Rectal smooth muscle tissue (tissue), 1 donor: ENCODE measurements around the gene FAM227B.
A peak's percentile ranks its signal among the peaks of the same experiment; 100 is the strongest.
"Not testable (repeated sequence)": the region's sequence is repeated elsewhere in the genome, so short reads cannot be mapped to it uniquely, and the experiment has no call there.

ENCODE experiments used
- H3K27ac ChIP-seq: one replicate; pipeline ENCODE4 v1.7.0; 2013; ENCODE audit warnings: low read depth, low read length, inconsistent platforms
- H3K27me3 ChIP-seq: one replicate; pipeline ENCODE4 v1.7.0; 2013; ENCODE audit warnings: low read length; ENCODE audit not compliant: control insufficient read depth, insufficient read depth
- H3K36me3 ChIP-seq: one replicate; pipeline ENCODE4 v1.7.0; 2013; ENCODE audit warnings: low read length; ENCODE audit not compliant: control insufficient read depth, insufficient read depth
- H3K4me1 ChIP-seq: one replicate; pipeline ENCODE4 v1.7.0; 2013; ENCODE audit warnings: low read length; ENCODE audit not compliant: control insufficient read depth, insufficient read depth
- H3K4me3 ChIP-seq: one replicate; pipeline ENCODE4 v1.7.0; 2013; ENCODE audit warnings: low read length
- H3K9ac ChIP-seq: one replicate; pipeline ENCODE4 v1.7.0; 2013; ENCODE audit warnings: low read length

FAM227B gene

DNA sequence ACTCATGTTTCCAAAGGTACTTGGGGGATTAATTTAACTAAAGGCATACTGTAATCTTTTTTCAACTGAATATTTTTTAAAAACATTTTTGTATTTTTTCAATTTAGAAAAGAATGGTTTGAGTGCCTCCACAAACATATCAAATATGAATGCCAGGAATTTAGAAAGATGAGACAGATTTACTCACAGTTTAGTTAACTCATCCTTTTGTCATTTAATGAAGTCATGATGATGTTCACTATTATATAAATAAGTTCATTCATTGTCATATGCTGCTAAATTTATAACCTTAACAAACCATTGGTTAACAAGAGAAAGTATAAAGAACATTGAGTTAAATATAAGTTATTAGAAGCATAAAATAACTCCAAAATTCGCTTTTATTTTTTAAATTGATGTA lies 147.6 kb downstream of the FAM227B start:
- Histone ChIP-seq H3K36me3 (no peaks in the 10 kb centered on the region), H3K27ac (no peak overlapping the region)

DNA sequence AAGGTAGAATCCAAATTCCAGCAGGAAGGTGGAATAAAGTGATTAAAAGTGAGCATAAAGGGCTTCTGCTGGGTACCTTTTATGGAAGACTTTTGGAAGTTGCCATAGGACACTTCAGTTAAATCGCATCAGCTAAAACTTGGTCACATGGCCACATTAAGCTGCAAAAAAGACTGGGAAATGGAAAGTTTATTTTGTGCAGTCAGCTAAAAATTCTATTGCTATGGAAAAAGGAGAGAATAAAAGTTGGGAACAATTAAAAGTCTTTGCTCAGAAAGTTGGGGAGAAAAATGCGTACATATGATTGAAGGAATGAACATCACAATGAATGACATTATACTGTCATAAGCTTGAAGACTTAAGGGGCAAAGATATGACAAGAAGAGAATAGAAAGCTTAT lies 148.3 kb downstream of the FAM227B start:
- H3K27ac ChIP-seq: no peak overlapping the region
- H3K36me3 ChIP-seq: no peaks in the 10 kb centered on the region
- H3K4me1 ChIP-seq: peaks cover 11% of the 10 kb centered on the region
- H3K4me3 ChIP-seq: no peak overlapping the region
- no peaks in the 10 kb centered on the region for H3K27me3 ChIP-seq
- H3K9ac ChIP-seq: no peak overlapping the region

More for the DNA sequence above, 147.6 kb downstream of the FAM227B start:
- Histone ChIP-seq H3K9ac (no peak overlapping the region), H3K27me3 (no peaks in the 10 kb centered on the region), H3K4me1 (peaks cover 7% of the 10 kb centered on the region), H3K4me3 (no peak overlapping the region)

DNA sequence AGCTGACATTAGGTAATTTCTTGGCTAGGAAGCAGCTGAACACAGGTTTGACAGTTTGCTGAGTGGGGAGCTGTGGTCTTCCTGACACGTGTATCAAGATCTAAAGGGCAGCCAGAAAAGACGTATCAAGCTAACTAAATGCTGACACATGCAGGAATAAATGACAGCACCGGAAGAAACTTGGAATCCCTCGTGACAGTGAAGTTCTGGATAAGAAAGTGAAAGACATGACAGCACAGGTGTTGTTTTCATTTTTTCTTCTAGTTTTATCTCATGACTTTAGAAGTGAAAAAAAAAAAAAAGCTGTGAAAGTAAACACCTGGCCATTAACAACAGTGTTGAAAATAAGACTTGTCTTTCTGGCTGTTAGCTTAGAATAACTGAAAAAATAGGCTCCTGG lies 148.9 kb downstream of the FAM227B start:
- Histone ChIP-seq H3K27ac (no peak overlapping the region), H3K9ac (no peak overlapping the region), H3K36me3 (no peaks in the 10 kb centered on the region), H3K4me3 (no peak overlapping the region), H3K4me1 (peaks cover 11% of the 10 kb centered on the region), H3K27me3 (no peaks in the 10 kb centered on the region)

DNA sequence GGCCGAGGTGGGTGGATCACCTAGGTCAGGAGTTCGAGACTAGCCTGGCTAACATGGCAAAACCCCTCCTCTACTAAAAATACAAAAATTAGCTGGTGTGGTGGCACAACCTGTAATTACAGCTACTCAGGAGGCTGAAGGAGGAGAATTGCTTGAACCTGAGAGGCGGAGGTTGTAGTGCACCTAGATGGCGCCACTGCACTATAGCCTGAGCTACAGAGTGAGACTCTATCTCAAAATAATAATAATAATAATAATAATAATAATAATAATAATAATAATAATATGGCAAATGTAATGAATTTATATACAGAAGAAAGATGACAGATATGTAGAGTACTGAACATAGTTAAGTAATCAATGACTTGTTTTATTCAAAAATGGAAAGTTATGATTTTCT lies 149.4 kb downstream of the FAM227B start:
- not testable (repeated sequence) for H3K36me3 ChIP-seq, H3K27ac ChIP-seq, H3K9ac ChIP-seq, H3K27me3 ChIP-seq, H3K4me3 ChIP-seq
- H3K4me1 ChIP-seq: peaks cover 11% of the 10 kb centered on the region

DNA sequence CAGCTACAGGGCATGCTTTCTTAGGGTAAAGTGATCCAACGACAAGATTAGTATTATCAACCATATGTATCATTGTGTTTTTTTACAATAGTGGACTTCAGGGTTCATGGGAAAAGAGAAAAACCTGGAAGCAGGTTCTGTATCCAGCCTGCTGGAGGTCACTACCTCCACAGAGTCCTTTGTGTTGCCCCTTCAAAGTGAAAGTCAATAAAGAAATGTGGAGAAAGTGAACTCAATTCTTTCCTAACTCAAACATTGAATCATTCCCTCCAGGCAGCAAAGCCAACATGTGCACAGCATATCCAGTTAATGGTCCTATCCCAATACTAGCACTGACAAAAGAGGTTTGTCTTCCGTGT lies 152.2 kb downstream of the FAM227B start:
- Histone ChIP-seq H3K27ac (peak overlapping the region; percentile 14), H3K9ac (no peak overlapping the region), H3K4me1 (peaks cover 13% of the 10 kb centered on the region), H3K36me3 (no peaks in the 10 kb centered on the region), H3K4me3 (no peak overlapping the region), H3K27me3 (no peaks in the 10 kb centered on the region)

- peaks cover 13% of the 10 kb centered on the region for H3K4me1 ChIP-seq
- H3K4me3 ChIP-seq: no peak overlapping the region
- H3K36me3 ChIP-seq: no peaks in the 10 kb centered on the region
- no peaks in the 10 kb centered on the region for H3K27me3 ChIP-seq
- no peak overlapping the region for H3K9ac ChIP-seq
- H3K27ac ChIP-seq: no peak overlapping the region
Observed at GRCh38 chr15:49467746-49468480, 152.7 kb downstream of the FAM227B start.

DNA sequence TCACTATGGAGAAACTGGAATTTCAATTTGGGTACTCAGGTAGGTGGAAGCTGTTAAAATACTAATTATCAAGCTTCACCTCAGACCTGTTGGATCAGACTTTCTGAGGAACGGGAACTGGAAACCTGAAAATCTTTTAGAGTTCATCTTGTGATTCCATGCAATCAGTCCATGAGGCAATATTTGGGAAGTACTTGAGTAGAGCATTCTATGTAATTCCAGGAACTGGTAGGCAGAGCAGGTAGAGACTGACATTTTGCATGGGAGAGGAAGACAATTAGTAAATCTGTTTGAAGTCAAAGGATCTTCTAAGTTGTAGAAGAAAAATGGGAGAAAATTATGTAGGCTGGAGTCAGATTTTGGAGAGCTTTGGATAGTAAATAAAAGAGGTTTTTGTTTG lies 154.5 kb downstream of the FAM227B start:
- Histone ChIP-seq H3K4me3 (no peak overlapping the region), H3K27ac (peak overlapping the region; percentile 21)

DNA sequence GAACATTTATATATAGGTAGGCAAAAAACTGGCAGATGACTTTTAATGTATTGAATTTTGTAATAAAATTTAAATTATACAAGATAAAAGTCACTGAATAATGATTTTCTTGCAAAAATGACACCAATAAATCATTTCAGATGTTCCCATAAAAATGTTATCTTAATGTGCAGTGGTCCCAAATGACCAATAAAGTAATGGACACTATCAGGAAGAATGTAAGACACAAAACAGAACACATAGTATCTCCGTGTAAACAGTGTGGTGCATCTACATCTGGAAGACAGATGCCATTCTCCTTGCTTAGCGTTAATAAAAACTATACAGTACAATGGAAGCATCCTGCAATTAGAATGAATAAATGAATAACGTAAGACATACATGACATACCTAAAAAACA lies 156.1 kb downstream of the FAM227B start:
- H3K4me1 ChIP-seq: peaks cover 24% of the 10 kb centered on the region
- no peaks in the 10 kb centered on the region for H3K36me3 ChIP-seq
- no peak overlapping the region for H3K4me3 ChIP-seq
- H3K27me3 ChIP-seq: no peaks in the 10 kb centered on the region
- H3K9ac ChIP-seq: no peak overlapping the region
- H3K27ac ChIP-seq: no peak overlapping the region

More for the DNA sequence above, 154.5 kb downstream of the FAM227B start:
- H3K36me3 ChIP-seq: no peaks in the 10 kb centered on the region
- no peaks in the 10 kb centered on the region for H3K27me3 ChIP-seq
- no peak overlapping the region for H3K9ac ChIP-seq
- H3K4me1 ChIP-seq: peaks cover 22% of the 10 kb centered on the region

GRCh38 chr15:49462232-49462844 lies 158.3 kb downstream of the FAM227B start:
- no peaks in the 10 kb centered on the region for H3K27me3 ChIP-seq
- no peak overlapping the region for H3K27ac ChIP-seq
- no peak overlapping the region for H3K4me3 ChIP-seq
- no peak overlapping the region for H3K9ac ChIP-seq
- no peaks in the 10 kb centered on the region for H3K36me3 ChIP-seq
- H3K4me1 ChIP-seq: peaks cover 13% of the 10 kb centered on the region

GRCh38 chr15:49460411-49460941 lies 160.1 kb downstream of the FAM227B start:
- H3K27ac ChIP-seq: no peak overlapping the region
- H3K27me3 ChIP-seq: no peaks in the 10 kb centered on the region
- no peaks in the 10 kb centered on the region for H3K36me3 ChIP-seq
- H3K9ac ChIP-seq: no peak overlapping the region
- H3K4me3 ChIP-seq: no peak overlapping the region
- peaks cover 18% of the 10 kb centered on the region for H3K4me1 ChIP-seq

GRCh38 chr15:49458145-49458544 lies 162.5 kb downstream of the FAM227B start:
- Histone ChIP-seq H3K9ac (no peak overlapping the region), H3K27me3 (no peaks in the 10 kb centered on the region), H3K36me3 (no peaks in the 10 kb centered on the region), H3K4me3 (no peak overlapping the region), H3K27ac (peak overlapping the region; percentile 33), H3K4me1 (peaks cover 18% of the 10 kb centered on the region)

DNA sequence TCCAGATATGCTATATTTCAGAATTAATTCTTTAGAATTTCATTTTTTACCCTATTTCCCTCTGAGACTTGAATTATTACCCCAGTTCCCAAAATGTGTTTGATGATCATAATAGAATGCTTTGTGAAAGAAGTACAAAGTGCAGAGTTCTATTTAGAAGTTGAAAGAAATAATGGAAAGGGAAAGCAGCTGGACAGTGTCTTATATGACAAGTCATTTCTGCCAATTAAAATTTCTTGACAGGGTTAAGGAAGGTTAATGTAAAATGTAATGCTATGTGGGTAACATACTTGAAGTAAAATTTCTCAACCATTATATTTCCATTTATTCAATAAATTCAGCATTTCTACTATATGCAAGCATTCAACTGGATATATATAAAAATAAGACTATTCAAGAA lies 164.5 kb downstream of the FAM227B start:
- Histone ChIP-seq H3K27ac (no peak overlapping the region), H3K27me3 (no peaks in the 10 kb centered on the region), H3K9ac (no peak overlapping the region), H3K4me3 (no peak overlapping the region), H3K4me1 (peaks cover 8% of the 10 kb centered on the region), H3K36me3 (no peaks in the 10 kb centered on the region)

- peaks cover 14% of the 10 kb centered on the region for H3K4me1 ChIP-seq
- no peak overlapping the region for H3K4me3 ChIP-seq
- no peak overlapping the region for H3K27ac ChIP-seq
- H3K9ac ChIP-seq: no peak overlapping the region
- no peaks in the 10 kb centered on the region for H3K27me3 ChIP-seq
- no peaks in the 10 kb centered on the region for H3K36me3 ChIP-seq
Observed at GRCh38 chr15:49452595-49452994, 168.0 kb downstream of the FAM227B start.
